HG03354 (cell line): ENCODE data around the gene JARID2.

Experiments
- ATAC-seq: cut with Tn5 transposase; IDR thresholded peaks from one replicate; pipeline ENCODE4 v1.9.1; 2021; ENCODE audit warnings: mild to moderate bottlenecking; ENCODE audit not compliant: unreplicated experiment, poor library complexity, severe bottlenecking

The JARID2 gene

DNA sequence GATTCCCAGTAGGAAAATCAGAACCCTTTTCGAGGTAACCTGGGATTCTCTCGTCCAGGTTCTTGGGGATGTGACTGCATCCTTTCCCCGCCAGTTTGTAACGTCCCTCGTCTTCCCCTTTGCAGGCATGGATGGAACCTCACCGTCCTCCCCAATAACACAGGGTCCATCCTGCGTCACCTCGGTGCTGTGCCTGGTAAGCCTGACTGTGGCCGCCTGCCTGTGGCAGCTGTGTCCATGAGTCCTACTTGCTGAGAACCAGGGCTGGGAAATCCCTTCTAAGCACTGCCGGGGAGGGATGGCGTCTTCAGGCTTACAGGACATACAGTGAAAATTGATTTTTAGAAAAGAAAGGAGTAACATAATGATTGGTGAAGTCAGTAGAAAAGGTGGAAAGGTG, 261.4 kb downstream of the JARID2 start:
- no peak for ATAC-seq

DNA sequence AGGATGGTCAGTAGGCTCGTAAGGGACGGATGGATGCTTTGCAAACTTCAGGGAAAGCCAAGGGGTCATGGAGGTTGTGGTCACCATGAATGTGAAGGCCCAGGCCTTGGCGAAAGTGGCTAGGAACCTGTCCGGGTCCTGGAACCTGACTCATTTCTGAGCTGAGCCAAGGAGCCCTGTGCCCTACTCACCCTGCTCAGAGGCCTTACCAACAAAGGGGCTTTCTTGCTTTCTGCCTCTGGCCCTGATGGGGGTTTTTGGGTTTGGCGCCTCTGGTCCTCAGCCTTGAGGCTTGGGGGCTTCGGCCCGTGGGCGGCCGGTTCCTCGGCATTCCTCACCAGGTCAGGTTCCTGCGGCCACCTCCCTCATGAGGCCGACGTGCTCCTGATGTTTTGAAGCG, 261.9 kb downstream of the JARID2 start:
- no peak for ATAC-seq

DNA sequence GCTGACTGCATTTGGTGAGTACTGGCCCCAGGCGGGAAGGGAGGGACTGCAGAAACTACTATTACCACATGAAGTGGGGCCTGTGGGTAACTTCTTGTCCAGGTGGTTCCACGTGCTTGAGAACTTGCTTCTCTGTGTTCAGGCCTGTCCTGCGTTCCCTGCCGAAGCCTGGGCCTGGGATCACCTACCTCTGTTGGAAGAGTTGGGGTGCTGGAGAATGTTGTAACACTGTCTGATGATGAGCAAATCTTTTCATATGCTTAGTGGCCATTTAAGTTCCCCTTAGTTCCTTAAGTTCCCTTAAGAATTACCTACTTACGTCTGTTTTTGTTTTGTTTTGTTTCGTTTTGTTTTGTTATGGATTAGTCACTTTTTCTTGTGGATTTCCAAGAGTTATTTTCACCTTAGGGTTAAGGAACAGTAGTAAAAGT, 262.6 kb downstream of the JARID2 start:
- ATAC-seq, result no peak

DNA sequence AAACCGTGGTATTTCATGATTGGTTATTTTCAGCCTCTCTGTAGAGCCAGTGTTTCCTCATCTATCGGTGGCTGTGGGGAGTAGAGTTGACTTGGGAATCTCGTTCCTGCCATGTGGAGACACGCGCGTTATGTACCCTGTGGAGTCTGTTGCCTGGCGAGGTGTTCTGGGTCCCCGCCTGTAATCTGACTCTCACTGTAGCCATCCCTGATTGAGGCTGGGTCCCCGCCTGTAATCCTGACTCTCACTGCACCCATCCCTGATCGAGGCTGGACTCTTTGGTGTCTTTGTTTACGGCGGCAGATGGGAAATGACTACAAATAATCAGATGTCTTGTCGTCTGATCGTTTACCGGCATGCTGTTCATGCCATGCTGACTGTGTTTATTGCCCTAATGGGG, 263.1 kb downstream of the JARID2 start:
- ATAC-seq, result no peak

DNA sequence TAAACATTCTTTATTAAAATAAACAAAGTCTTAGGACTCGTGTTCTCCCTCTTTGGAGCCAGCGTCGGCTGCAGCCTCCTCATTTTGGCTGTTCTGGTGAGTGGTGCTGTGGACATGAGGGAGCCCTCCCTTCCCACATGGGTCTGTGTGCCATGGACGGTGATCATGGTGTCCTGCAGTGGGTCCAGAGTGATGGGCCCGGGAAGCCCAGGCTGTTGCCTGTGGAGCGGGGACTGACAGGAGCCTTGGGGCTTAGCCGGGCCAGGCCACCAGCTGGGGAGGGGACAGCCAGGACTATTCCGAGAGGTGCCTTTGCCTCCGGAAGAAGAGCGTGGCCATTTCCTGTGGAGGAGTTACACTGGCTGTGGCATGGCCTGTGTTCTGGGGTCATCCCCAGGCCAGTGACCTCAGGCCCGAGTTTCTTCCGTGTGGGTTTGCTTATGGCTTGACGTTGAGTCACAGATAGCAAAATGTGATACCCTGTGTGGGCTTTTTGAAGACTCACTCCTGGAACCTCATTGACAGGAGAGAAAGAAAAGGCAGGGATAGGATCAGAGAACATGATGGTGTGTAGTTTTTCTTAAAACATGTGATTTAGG, 263.6 kb downstream of the JARID2 start:
- ATAC-seq, result no peak

DNA sequence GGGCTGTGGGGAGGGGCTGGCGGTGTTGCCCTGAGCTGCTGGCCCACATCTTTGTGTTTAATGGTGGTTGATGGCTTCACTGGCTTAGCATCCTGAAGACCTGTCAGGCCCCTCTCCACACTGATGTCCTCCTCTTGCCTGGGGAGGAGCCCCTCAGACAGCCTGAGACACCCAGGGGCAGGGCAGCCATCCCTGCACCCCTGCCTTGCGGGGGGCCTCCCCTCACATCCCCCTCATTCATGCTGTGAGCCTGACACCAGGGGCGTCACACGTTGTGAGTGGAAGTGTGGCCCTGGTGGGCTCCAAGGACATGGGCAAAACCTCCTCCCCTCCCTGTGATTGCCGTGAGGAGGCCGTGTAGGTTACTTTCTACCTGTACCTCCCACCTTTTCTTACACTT, 264.3 kb downstream of the JARID2 start:
- ATAC-seq, result no peak

DNA sequence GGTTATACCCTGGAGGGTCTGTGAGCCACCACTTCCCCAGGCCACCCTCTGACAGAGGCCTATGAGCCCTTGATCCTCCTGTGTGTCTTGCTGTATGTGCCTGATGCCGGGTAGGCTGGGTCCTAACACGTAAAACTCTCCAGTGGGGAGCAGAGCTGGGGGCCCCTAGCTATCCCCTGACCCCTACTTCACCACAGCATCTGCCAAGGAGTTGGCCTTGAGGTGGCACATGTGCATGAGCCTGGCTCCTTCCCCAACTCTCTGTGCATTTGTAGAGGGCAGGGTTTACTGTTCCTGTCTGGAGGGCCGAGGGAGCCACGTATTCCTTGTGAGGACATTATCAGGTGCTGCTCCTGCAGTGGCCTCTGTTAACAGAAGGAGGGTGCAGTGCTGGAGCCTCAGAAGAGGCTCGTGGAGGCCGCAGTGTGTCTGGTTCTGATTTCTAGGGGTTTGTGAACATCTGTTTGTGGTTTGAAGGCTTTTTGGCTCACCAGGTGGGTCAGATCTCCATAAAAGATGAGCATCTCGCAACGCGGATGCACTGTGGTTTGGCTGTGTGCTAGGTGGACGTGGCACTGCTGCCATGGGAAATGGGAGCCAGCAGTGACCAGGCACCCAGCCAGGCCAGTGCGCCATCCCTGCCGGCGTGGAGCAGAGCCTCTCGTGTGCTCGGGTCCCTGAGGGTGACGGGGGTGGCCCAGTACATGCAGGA, 264.8 kb downstream of the JARID2 start:
- no peak for ATAC-seq

DNA sequence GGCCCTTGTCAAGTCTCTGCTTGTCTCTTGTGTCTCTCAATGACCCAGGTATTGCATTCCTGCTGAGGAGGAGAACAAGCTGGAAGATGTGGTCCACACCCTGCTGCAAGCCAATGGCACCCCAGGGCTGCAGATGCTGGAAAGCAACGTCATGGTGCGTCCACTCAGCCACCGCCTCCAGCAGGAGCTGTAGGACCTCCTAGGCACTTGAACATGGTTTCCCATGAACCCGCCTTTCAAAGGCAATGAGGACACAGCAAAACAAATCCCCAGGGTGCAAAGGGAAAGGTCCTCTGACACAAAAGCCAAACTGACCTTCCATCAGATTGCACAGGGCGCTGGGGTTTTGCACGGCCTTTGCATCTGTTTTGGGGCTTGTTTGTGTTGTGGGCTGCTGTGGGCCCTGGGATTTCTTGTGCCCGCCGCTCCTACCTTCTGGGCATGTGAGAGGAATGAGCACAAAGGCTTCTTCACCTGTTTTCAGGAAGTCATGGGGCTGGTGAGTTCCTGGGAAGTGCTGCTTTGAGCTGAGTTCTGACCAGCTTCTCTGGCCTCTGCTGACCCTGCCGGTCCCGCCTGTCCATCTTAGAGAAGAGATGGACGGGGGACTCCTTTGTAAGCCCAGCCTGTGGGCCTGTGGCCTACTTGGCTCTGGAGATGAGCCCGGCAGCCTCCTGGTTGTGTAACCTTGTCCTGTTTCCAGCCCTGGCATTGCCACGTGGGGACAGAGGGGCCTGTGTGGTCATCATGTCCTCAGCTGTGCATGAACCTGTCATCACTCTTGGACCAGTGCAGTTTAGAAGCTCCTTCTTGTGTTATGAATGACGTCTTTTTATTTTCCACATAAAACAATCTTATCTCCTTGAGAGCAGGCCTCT, 265.6 kb downstream of the JARID2 start:
- ATAC-seq, result no peak

DNA sequence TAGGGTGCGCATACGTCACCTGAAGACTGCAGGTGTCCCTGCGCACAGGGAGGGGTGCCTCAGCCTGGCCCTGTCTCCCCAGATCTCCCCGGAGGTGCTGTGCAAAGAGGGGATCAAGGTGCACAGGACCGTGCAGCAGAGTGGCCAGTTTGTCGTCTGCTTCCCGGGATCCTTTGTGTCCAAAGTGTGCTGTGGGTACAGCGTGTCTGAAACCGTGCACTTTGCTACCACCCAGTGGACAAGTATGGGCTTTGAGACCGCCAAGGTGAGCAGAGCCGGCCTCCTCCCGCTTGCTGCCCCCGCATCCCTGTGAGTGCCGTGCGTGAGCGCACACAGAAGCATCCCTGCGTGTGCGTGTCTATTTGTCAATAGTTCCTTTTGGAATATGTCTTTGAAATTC, 266.3 kb downstream of the JARID2 start:
- ATAC-seq, result no peak

DNA sequence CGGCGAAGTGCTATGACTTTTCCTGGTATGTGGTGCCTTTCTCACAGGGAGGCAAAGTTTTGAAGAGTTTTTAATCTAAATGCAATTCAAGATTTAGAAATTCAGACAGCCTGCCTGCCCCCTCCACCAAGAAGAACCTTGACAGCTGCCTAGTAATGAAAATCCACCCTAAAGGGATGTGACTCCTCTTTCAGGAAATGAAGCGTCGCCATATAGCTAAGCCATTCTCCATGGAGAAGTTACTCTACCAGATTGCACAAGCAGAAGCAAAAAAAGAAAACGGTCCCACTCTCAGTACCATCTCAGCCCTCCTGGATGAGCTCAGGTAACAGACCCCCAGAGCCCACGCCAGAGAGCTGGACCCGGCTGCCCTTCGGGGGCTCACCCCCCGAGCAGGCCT, 266.9 kb downstream of the JARID2 start:
- ATAC-seq, result no peak

DNA sequence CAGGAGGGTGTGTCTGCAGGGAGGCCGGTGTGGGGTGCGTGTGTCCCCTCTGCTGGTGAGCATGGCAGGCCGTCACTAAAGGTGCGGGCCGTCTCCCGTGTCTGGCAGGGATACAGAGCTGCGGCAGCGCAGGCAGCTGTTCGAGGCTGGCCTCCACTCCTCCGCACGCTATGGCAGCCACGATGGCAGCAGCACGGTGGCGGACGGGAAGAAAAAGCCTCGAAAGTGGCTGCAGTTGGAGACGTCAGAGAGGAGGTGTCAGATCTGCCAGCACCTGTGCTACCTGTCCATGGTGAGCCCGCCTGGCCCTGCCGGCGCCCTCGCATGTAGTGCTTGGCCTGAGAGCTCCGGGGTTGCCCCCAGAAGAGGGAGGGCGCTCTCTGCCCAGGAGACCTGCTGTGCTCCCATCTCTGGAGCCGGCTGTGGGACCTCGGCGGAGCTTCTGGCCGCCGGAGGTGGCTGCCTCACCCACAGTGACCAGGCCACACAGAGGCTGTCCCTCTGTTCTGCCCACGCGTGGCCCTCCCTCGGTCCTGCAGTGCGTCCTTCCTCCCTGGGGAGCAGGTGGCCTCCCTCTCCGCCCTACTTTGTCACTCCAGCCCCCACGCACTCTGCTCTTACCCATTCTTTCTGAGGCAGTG, 267.4 kb downstream of the JARID2 start:
- no peak for ATAC-seq

DNA sequence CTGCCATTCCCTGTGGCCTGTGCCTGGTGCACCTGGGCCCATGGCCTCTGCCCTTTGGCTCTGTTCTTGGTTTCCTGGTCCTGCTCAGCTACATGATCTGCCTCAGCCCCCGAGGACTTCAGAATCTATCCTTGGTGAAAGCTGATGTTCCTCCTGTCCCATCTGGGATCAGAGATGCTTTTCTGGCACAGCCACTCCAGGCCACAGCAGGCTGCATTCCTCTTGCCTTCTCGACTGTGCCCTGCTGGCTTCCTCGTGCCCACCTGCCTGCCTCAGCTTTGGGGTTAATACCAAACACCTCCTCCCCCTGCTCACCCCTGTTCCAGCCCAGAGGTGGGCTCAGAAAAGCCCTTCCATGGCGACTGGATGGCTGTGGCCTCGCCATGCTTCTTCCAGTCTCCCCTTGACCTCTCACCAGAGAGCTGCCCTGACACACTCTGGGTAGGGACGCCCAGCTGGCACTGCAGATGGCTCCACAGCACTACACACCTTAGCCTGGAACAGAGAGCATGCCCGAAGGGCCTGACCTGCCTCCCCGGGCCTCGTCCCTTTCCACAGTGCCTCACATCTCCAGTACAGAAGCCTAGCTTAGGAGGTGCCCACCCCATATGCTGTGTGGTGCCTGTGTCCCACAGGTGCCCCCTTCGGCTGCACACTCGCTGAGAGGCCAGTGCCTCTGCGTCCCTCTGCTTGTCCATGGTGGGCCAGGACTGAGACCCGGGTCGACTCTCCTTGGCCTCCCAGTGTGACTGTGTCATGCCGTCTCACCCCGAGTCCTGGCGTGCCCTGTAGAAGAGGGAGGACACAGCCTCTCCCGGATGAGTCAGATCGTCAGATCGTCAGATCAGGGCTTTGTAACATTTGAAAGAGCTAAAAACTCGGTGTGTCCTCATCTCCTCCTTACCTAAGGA, 268.2 kb downstream of the JARID2 start:
- ATAC-seq, result no peak

DNA sequence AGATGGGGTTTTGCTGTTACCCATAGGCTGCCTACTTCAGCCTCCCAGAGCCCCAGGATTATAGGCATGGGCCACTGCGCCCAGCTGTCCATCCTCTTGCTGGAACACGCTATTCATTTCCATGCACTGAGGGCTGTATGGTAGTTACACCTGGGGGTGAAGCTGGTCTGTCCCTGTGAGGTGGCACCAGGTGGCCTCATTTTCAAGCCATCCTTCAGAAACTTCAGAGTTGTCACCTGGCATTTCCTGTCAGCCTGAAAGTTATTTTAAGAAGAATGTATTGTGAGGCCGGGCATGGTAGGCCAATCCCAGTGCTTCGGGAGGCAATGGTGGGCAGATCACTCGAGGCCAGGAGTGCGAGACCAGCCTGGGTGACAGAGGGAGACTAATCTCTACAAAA, 269.4 kb downstream of the JARID2 start:
- no peak for ATAC-seq

DNA sequence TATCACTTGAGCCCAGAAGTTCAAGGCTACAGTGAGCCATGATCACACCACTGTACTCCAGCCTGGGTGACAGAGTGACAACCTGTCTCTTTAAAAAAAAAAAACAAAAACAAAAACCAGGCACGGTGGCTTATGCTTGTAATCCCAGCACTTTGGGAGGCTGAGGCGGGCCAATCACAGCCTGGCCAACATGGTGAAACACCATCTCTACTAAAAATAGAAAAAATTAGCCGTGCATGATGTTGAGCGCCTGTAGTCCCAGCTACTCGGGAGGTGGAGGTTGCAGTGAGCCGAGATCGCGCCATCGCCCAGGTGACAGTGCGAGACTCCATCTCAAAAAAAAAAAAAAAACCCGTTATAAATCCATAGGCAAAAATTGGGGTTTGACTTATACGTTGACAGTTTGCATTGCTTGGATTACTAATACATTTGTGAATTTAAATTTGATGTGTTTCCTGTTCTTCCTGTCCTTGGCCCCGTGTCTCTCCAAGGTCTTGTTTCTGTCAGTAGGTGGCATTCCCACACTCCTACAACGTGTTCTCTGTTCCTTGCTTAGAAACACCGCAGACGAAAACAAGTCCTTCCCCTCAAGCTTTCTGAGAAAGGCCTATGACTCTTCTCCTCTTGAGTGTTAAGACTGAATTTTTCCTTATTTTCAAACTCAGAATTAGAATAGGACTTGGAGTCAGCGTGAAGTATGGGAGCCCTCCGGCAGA, 269.9 kb downstream of the JARID2 start:
- ATAC-seq, result no peak

DNA sequence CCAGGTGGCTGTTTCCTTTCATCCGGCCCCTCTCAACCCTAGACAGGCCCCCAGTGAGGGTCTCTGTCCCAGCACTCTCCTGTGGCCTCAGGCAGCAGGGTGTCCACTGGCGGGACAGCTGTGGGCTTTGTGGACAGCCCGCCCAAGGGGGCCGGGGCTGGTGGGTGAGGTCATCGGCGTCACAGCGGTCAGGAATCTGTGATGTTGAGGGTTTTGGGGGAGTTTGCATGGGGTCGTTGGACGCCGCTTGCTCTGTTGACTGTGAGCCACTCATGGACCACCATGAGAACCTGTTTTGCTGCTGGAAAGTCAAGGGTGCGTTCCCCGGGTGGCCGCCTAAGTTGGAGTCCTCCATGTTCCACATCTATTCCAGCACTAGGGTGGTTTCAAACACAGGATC, 270.5 kb downstream of the JARID2 start:
- ATAC-seq, result no peak

DNA sequence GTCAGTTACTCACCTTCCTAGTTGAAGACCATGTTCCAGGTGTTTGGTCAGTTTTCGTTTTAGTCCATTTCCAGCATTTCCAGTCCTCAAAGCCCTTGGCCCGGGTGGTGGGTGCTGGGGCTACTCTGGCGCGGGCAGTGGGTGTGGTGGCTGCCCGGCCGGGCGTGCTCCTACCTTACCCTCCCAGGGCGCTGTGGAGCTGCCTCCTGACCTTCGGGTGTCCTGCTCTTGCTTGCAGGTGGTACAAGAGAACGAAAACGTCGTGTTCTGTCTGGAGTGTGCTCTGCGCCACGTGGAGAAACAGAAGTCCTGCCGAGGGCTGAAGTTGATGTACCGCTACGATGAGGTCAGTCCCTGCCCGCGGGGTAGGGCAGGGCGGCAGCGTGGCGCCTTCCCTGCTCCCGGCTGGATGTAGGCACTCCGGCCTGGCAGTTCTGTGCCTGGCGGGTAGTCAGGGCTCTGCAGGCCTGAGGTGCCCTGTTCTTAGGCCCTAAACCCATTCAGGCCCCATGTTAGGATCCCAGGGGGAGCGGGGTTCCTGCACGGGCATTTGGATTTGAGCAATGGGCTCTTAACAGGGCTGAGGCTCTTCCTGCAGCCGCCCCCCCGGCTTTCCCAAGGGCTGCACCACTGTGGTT, 271.2 kb downstream of the JARID2 start:
- no peak for ATAC-seq

DNA sequence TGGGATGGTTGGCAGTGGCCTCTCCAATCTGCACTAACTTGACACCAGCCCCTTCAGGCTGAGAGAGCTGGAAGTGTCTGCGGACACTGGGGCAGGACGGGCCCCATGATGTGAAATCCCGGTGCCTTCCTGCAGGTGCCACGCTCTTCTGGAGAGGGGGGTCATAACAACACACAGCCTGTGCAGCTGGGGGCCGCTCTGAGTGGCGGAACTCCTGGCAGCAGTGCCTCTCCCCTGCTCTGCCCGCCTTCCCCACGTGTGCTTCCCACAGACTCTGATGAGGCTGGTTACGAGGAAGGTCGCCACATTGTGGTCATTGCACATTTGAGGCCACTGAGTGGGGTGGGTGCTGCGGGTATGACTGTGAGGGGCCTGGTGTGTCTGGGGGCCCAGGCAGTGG, 271.7 kb downstream of the JARID2 start:
- ATAC-seq, result no peak

DNA sequence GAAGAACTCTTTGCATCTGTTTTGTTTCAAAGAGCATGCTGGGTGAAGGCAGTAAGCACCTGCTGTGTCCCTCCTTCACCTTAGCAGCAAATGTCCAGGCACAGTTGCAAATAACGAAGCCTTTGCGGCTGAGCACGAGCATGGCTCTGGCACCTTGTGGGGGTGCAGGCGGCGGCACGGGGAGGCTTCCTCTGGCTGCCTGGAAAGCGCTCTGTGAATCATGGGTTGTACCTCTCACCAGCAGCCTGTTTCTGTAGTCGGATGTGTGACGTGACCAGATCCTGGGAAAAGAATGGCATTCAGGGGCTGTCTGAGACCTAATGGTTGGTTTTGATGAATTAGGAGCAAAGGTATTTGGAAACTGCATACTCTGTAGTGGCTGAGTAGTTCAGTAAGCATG, 272.2 kb downstream of the JARID2 start:
- no peak for ATAC-seq
